ENCODE results near the gene KCNMA1.

GRCh38 chr10:77231375-77231774, 406.2 kb downstream of the KCNMA1 start:
- TF ChIP-seq IFI16 (CRISPR knock-in tag; IDR thresholded peaks at IDR 0.05), result no peak
- no peak for TF ChIP-seq FOXM1 (IDR thresholded peaks at IDR 0.05; ENCODE audit: low read depth)
- TF ChIP-seq FOXM1 (CRISPR knock-in tag; IDR thresholded peaks at IDR 0.05; ENCODE audit: low read depth), result no peak
- no peak for TF ChIP-seq CEBPB (tag; IDR thresholded peaks at IDR 0.05)
- no peak for TF ChIP-seq ETV5 (CRISPR knock-in tag; IDR thresholded peaks at IDR 0.05; ENCODE audit: low read depth)
- TF ChIP-seq TAF7 (tag; IDR thresholded peaks at IDR 0.05), result no peak
- no peak for TF ChIP-seq ZNF512 (tag; IDR thresholded peaks at IDR 0.05)
- TF ChIP-seq ATF2 (CRISPR knock-in tag; IDR thresholded peaks at IDR 0.05), result no peak
- TF ChIP-seq ZBTB49 (CRISPR knock-in tag; IDR thresholded peaks at IDR 0.05; ENCODE audit: borderline replicate concordance), result no peak
- no peak for TF ChIP-seq CTCF (IDR thresholded peaks at IDR 0.05 in 2 of 3, conservative IDR thresholded peaks at IDR 0.05 in 1 of 3; ENCODE audit: insufficient read depth in 2 of 3, low read depth in 1 of 3, low read length in 3 of 3)
